Stimulated activated CD4-positive, alpha-beta T cell treated with anti-CD3 and anti-CD28 coated beads, Interleukin-1b, Interleukin-23, amount 100 ng/mL, for 4 hours (primary cell): ENCODE measurements around the gene CFAP74.

Source experiments
- DNase-seq, 2 donors: peaks; one replicate each; pipeline ENCODE4 v3.0.0-alpha.2; 2020; ENCODE audit warnings: low read depth in 2 of 2

The CFAP74 gene, protein sequence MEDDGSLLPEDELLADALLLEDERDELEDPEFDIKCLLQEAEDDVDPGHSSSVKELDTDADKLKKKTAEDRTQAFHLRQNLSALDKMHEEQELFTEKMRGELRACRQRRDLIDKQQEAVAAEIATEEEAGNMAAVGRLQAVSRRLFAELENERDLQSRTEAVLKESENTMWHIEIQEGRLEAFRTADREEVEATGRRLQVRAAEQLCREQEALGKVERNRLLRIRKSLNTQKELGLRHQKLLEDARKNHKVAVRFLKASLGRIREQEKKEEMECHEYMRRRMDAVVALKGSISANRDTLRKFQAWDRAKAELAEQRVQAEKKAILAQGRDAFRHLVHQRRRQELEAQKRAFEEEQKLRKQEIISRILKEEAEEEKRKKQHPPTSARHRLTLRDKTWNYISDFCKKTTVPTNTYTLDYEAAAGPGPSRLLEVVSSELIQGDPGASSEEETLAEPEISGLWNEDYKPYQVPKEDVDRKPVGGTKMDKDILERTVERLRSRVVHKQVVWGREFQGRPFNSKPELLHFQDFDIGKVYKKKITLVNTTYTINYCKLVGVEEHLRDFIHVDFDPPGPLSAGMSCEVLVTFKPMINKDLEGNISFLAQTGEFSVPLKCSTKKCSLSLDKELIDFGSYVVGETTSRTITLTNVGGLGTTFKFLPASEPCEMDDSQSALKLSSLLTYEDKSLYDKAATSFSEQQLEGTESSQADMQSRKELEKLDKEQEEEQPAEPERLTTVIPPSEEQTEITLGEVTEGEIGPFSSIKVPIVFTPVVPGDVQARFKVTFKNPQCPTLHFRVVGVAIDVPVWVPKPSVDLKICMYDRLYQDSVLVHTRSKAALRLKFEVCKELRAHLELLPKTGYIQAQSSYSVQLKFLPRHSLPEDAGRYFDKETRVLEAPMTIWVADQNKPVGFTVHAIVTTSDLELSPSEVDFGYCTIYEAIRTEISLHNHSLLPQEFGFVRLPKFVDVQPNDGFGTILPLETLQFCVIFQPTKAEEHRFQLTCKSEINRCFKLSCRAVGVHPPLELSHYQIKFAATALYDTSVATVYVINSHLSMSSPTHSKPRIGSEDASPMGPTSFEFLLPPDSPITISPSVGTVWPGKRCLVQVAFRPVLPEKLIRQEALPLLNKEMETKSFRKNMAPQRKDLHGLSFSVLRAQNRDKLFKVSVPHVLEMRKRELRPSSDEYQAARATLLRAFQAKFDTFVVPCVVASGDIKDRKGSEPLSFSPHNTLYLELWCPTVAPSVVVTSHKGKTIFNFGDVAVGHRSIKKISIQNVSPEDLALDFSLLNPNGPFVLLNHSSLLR (N-terminal part only)

GRCh38 chr1:2003541-2004131, at the start of gene CFAP74:
CFAP74 (minus strand) TSS chr1:2003786; CDS start chr1:1990956, 12,830 bp downstream.
- no peak for DNase-seq

DNA sequence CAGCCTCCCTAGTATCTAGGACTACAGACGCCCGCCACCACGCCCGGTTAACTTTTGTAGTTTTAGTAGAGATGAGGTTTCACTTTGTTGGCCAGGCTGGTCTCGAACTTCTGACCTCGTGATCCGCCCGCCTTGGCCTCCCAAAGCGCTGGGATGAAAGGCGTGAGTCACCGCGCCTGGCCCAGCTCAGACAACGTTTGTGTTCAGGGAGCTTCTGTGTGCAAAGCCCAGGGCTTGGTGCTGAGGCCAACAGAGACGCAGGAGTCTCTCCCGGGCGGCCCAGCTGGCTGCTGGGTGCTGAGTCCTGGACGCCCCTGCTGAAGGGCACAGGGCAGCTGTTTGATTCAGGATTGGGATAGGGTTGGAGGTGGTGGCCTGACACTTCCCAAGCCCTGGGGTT, 49.6 kb upstream of the CFAP74 start:
- no peak for DNase-seq

DNA sequence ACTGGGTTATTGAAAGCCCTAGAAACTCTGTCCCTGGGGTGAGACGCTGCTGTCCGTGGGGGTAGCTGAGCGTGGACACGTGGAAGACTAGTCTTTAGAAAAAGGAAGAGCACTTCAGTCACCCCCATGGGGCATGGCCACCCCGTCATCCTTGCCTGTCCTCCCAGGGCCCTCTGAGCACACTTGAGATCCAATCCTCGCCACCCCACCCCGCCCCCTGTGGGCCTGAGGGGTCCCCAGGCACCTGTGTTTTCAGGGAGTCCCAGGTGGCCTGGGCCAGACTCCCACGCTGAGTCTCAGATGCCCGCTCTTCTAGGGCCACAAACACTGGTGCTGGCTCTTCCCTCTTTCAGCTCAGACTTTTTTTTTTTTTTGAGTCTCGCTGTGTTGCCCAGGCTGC, 49.2 kb upstream of the CFAP74 start:
- DNase-seq: no peak

DNA sequence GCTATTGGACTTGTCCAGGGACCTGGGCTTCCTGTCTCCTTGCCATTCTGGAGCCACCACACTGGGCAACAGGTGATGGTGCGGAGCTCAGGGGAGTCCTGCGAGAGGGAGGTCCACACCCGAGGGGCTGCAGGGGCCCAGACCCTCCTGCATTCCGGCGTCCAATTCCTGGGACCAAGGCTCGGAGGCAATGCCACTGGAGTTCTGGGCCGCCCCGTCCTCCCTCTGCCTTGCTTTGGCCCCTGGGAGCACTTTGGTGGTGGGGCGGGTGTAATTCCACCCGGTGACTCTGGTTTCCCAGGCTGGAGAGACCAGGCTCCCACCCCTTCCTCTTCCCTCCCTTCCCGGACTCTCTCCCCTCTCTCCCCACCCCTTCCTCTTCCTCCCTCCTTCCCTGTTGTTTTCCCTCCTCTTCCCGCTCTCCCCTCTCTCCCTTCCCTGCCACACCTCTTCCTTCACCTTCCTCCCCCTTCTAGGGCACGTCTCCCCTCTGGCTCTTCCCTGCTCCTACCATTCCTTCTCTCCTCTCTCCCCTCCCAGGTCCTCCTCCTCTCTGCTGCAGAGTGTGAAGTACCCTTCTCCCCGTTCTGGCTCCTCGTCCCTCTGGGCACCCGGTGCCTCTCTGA, 48.6 kb upstream of the CFAP74 start:
- DNase-seq: no peak

- DNase-seq: no peak
Observed at GRCh38 chr1:2050793-2051682, 47.5 kb upstream of the CFAP74 start.

DNA sequence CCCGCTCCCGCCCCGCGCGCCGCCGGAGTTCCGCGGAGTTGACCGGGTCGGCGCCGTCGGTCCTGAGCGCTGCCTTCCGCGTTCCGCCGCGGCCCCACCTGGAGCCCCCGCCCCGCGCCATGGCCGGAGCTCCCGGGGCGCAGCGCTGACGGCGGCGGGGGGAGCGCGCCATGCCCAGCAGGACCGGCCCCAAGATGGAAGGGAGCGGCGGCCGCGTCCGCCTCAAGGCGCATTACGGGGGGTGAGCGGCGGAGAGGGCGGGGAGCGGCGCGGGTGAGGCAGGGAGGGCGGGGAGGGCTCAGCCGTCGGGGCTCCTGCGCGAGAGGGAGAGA, 46.8 kb upstream of the CFAP74 start:
- no peak for DNase-seq

DNA sequence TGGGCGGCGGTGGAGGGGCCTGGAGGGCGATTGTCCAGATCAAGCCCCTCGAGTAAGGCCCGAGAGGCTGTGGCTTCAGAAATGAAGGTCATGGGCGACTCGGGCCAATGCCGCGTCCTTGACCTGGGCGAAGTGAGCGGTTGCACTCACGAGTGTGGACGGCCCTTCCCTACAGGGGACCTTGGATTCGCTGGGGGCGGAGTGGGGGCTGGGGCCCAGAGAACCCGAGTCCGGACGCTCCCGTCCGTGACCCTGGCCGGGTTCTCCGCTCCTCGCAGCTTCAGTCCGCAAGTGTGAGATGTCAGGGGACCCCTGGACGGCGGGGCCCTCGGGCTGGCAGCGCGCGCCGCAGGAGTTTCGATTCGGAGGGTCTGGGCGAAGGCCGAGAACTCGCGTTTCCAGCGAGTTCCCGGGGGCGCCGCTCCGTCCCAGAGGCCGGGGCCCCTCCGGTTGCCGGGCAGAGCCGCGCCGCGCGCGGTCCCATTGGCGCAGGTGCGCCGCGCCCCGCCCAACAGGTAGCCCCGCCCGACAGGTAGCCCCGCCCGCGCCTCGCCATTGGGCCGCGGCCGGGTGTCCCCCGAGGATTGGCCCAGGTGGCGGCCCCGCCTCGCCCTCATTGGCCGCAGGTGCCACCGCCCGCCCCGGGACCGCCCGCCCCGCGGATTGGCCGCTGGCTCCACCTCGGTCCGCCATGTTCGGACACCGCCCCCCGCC, 46.3 kb upstream of the CFAP74 start, which contains the start of gene PRKCZ:
TSS of gene PRKCZ (plus strand) at position 694 of the 714 bp plus-strand sequence. CDS start 220 bp downstream, outside the sequence.
- peak; percentile 94 to 95 for DNase-seq

DNA sequence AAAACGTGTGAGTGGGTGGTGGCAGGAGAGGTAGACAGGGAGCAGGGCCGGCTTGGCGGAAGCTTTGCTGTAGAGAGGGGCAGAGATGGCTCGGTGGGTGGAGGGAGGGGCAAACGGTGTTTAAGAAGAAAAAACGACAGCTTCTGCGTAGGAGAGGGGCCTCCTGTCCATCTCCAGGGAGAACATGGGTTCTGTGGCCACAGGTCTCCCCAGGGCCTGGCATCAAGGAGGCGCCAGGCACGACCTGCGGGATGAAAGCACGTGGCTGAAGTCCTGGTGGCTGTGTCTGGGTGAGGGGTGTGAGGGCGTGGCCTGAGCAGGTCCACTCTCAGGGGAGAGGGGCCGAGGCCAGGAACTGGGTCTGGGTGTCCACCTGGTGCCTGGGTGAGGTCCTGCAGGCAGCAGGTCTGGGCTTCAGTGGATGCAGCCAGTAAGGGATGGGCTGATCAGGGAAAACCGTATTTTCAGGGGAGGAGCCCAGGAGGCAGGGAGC, 45.7 kb upstream of the CFAP74 start:
- no peak for DNase-seq

DNA sequence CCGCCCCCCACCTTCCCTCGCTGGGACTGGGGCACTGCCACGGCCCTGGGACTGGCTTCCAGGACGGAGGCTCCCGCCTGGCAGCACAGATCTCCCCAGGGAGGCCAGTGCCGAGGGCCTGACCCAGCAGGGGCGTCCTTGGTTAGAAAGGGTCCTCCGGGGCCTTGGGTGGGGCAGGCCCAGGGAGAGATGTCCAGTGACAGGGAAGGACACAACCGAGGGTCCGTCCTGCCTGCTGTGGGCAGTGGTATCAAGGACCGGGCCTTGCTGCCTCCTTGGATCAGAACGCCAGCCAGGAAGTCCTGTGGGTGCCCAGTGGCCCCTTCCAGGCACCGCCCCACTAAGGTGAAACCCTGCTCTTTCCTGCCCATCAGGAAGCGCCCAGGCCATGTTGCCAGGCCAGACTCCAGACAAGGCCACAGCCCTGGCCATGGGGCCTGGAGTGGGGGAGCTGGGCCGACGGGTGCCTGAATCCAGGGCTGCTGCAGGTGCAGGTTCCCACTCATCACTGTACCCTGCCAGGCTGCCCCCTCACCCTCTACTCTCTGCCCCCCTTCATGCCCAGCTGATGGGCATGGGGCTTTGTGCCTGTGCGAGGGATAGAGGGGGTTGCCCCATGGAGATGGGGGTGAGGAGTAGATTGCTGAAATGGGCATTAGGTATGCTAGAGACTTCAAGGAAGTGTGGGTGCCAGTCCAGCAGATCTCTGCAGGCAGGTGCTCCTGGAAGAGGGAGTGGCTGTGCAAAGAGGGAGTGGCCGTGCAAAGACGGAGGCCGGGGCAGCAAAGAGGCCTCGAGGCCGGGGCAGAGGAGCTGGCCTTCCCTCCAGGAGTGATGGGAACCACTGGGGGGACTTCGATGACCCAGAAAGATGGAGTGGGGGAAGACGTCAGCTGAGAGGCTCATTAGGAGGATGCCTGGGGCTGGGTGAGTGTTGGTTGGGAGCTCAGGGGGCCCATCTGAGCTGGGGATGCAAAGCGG, 44.5 kb upstream of the CFAP74 start:
- DNase-seq: no peak

GRCh38 chr1:2046953-2047748, 43.6 kb upstream of the CFAP74 start:
- no peak for DNase-seq

DNA sequence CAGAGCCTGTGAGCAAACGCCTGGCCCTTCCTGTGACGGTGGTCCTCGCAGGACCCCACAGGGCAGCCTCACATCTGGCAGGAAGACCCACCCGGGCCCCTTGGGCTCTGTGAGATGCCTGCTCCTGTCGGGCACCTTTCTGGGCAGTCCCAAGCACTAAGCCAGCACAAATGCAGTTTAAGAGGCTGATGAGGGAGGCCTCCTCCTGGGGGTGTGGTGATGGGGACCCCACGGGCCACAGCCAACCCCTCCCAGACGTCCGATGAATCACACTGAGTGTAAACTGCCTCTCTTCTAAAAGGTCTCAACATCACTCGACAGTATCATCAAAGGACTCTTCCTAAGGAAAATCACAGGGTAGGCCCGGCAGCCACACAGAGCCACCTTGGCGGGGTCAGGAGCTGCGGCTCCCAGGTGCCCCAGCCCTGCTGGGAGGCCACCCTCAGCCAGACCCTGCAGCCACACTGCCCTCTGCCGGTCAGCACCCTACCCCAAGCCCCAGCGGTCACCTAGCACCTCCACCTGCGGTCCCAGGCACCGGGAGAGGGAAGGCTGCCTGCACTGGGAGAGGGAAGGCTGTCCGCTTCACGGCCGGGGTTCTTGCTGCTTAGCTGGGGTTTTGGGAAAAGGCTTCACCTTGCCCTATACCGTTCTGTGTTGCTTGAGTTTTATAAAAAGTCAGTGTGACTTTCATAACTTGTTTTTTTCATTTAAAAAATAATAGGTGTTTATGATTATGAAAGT, 42.8 kb upstream of the CFAP74 start:
- DNase-seq: peak in 1 of 2 donors; percentile 45

DNA sequence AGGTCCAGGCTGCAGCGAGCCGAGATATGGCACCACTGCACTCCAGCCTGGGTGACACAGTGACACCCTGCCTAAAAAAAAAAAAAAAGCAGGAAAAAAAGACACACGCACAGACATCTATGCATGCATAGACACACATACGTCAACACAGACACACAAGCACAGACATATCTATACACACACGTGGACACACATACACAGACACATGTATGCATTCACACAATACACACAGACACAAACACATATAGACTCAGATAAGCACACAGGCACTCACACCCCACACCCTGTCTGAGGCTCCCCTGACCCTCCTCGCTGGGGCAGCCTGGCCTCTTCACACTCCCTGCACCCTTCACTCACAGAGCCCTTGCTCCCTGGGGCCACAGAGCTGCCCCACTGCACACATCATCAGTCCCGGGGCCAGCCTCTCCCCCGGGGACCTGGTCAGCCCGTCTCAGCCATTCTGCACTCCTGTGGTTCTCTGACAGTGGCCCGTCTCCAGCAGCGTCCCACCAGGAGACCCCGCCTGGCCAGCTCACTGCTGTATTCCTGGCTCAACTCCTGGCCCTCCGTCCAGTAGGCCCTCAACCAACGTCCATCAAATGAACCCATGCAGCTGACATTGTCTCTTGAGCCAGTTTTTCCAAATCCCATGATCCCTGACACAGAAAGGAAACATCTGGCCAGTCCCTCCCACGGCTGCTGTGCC, 42.0 kb upstream of the CFAP74 start:
- DNase-seq: no peak

GRCh38 chr1:2044510-2045319, 41.1 kb upstream of the CFAP74 start:
- peak; percentile 82 to 83 for DNase-seq

- no peak for DNase-seq
Observed at GRCh38 chr1:2043886-2044285, 40.3 kb upstream of the CFAP74 start.
